NB4 (cell line): ENCODE data around the gene MAMLD1.

Source experiments
- DNase-seq: peaks from one replicate; pipeline ENCODE4 v3.0.0; 2010; ENCODE audit warnings: low read depth
- H3K4me3 ChIP-seq: one replicate; pipeline ENCODE4 v1.5.1; 2011; ENCODE audit warnings: mild to moderate bottlenecking, low read depth, low read length, moderate library complexity
- CTCF ChIP-seq: IDR thresholded peaks from one replicate; pipeline ENCODE4 v1.5.1; 2012; ENCODE audit warnings: low read depth, low read length
- MAX ChIP-seq: IDR thresholded peaks from 2 replicates; pipeline ENCODE4 v1.6.1; 2011; ENCODE audit warnings: low read depth, low read length
- MYC ChIP-seq: IDR thresholded peaks from 2 replicates; pipeline ENCODE4 v1.6.1; 2011; ENCODE audit warnings: low read depth, low read length
- POLR2A ChIP-seq: IDR thresholded peaks from 2 replicates; pipeline ENCODE4 v1.6.1; 2011; ENCODE audit warnings: mild to moderate bottlenecking; ENCODE audit not compliant: insufficient read length; ENCODE audit errors: extremely low read depth

MAMLD1 gene

GRCh38 chrX:150507251-150507856, 144.2 kb downstream of the MAMLD1 start:
- TF ChIP-seq MYC (no peak), MAX (no peak), POLR2A (no peak), CTCF (no peak)
- DNase-seq, result peak; percentile 32
- no peak overlapping the region for H3K4me3 ChIP-seq

GRCh38 chrX:150508018-150508417, 144.9 kb downstream of the MAMLD1 start:
- no peak for DNase-seq
- no peak for TF ChIP-seq MYC
- no peak for TF ChIP-seq POLR2A
- TF ChIP-seq MAX, result no peak
- TF ChIP-seq CTCF, result no peak
- H3K4me3 ChIP-seq, result no peak overlapping the region

GRCh38 chrX:150508451-150509367, 145.6 kb downstream of the MAMLD1 start:
- DNase-seq, result no peak
- TF ChIP-seq POLR2A, result no peak
- no peak for TF ChIP-seq MAX
- no peak for TF ChIP-seq MYC
- no peak for TF ChIP-seq CTCF
- H3K4me3 ChIP-seq, result no peak overlapping the region

- no peak overlapping the region for H3K4me3 ChIP-seq
- DNase-seq, result no peak
- TF ChIP-seq MYC, result no peak
- TF ChIP-seq MAX, result no peak
- no peak for TF ChIP-seq POLR2A
- no peak for TF ChIP-seq CTCF
Observed at GRCh38 chrX:150509703-150510102, 146.6 kb downstream of the MAMLD1 start.

- H3K4me3 ChIP-seq, result no peak overlapping the region
- no peak for DNase-seq
- TF ChIP-seq MAX (no peak), MYC (no peak), POLR2A (no peak), CTCF (no peak)
Observed at GRCh38 chrX:150512461-150512901, 149.4 kb downstream of the MAMLD1 start.
